ENCODE results near the gene CDK5RAP1.

- TF ChIP-seq HBP1 (CRISPR knock-in tag; IDR thresholded peaks at IDR 0.05) = no peak
- no peak for TF ChIP-seq ZNF263 (CRISPR knock-in tag; IDR thresholded peaks at IDR 0.05; ENCODE audit: borderline replicate concordance)
- TF ChIP-seq CHD2 (IDR thresholded peaks at IDR 0.05; ENCODE audit: low read depth, low read length) = no peak
- no peak for TF ChIP-seq ZNF274 (IDR thresholded peaks at IDR 0.05; ENCODE audit: borderline replicate concordance, low read depth, low read length)
Observed at GRCh38 chr20:33351696-33352095, 49.6 kb downstream of the CDK5RAP1 start.
